T-helper 22 cell (primary cell): ENCODE measurements around the gene AFMID.
"Not testable (repeated sequence)": the region's sequence is repeated elsewhere in the genome, so short reads cannot be mapped to it uniquely, and the experiment has no call there.

Experiments
- DNase-seq: peaks from one replicate; pipeline ENCODE4 v3.0.0-alpha.2; 2020; ENCODE audit warnings: low read depth

The AFMID gene

GRCh38 chr17:78238823-78239488 lies 51.8 kb downstream of the AFMID start:
- no peak for DNase-seq

- DNase-seq = no peak
These were observed 52.3 kb downstream of the AFMID start for GRCh38 chr17:78239489-78239931.

GRCh38 chr17:78240012-78240655 lies 53.0 kb downstream of the AFMID start:
- no peak for DNase-seq

- DNase-seq = no peak
These were observed 53.7 kb downstream of the AFMID start for GRCh38 chr17:78240839-78241238.

GRCh38 chr17:78241277-78242023 lies 54.3 kb downstream of the AFMID start:
- DNase-seq = no peak

GRCh38 chr17:78242024-78242742 lies 55.0 kb downstream of the AFMID start:
- DNase-seq = no peak

- DNase-seq = no peak
These were observed 60.1 kb downstream of the AFMID start for GRCh38 chr17:78247304-78247703.

GRCh38 chr17:78248051-78248914 lies 61.1 kb downstream of the AFMID start:
- no peak for DNase-seq

GRCh38 chr17:78249074-78249817 lies 62.1 kb downstream of the AFMID start:
- DNase-seq = no peak

GRCh38 chr17:78249818-78250806 lies 63.0 kb downstream of the AFMID start:
- DNase-seq = no peak

- DNase-seq = peak; percentile 61
These were observed 64.0 kb downstream of the AFMID start for GRCh38 chr17:78250891-78251772.

GRCh38 chr17:78251773-78252103 lies 64.6 kb downstream of the AFMID start:
- no peak for DNase-seq

GRCh38 chr17:78252111-78252634 lies 65.0 kb downstream of the AFMID start:
- DNase-seq = peak; percentile 84

GRCh38 chr17:78252701-78253635 lies 65.8 kb downstream of the AFMID start:
- no peak for DNase-seq

- not testable (repeated sequence) for DNase-seq
These were observed 66.4 kb downstream of the AFMID start for GRCh38 chr17:78253636-78253945.

GRCh38 chr17:78253946-78254672 lies 66.9 kb downstream of the AFMID start:
- peak; percentile 62 for DNase-seq
